H9 (cell line): Measurements from ENCODE around the gene GABRD. TPM values are rescaled to one million over a fixed set of nuclear protein-coding genes. Genes with fewer than 3 reads are reported as not detected.

Experiments
- DNase-seq: peaks from one replicate; pipeline ENCODE4 v3.0.0-alpha.2; 2017
- H2AFZ ChIP-seq: one replicate; pipeline ENCODE4 v1.6.1; 2013; ENCODE audit warnings: mild to moderate bottlenecking, low read length, control low read depth, moderate library complexity
- H2AK5ac ChIP-seq: 2 replicates; pipeline ENCODE4 v1.6.1; 2013; ENCODE audit warnings: low read length, control low read depth, mixed read lengths; ENCODE audit not compliant: insufficient read length
- H2BK120ac ChIP-seq: one replicate; pipeline ENCODE4 v1.6.1; 2013; ENCODE audit warnings: low read depth, mild to moderate bottlenecking, low read length, control low read depth, inconsistent platforms; ENCODE audit not compliant: poor library complexity, severe bottlenecking
- H2BK12ac ChIP-seq: 2 replicates; pipeline ENCODE4 v1.6.1; 2013; ENCODE audit warnings: low read length, control low read depth, mixed read lengths, low read depth; ENCODE audit not compliant: insufficient read length
- H2BK15ac ChIP-seq: 2 replicates; pipeline ENCODE4 v1.6.1; 2013; ENCODE audit warnings: low read depth, low read length, control low read depth
- H2BK20ac ChIP-seq: one replicate; pipeline ENCODE4 v1.6.1; 2013; ENCODE audit warnings: low read depth, mild to moderate bottlenecking, low read length, control low read depth, inconsistent platforms; ENCODE audit not compliant: poor library complexity, severe bottlenecking
- H2BK5ac ChIP-seq: 2 replicates; pipeline ENCODE4 v1.6.1; 2013; ENCODE audit warnings: low read length, control low read depth, mixed read lengths; ENCODE audit not compliant: insufficient read length
- H3K14ac ChIP-seq: 2 replicates; pipeline ENCODE4 v1.6.1; 2013; ENCODE audit warnings: low read length, control low read depth; ENCODE audit not compliant: insufficient read depth
- H3K18ac ChIP-seq: 2 replicates; pipeline ENCODE4 v1.6.1; 2013; ENCODE audit warnings: low read depth, mild to moderate bottlenecking, mixed read lengths, low read length, control low read depth; ENCODE audit not compliant: insufficient read length
- H3K23ac ChIP-seq: 2 replicates; pipeline ENCODE4 v1.6.1; 2013; ENCODE audit warnings: low read length, control low read depth, mixed read lengths, low read depth; ENCODE audit not compliant: insufficient read length
- H3K23me2 ChIP-seq: 2 replicates; pipeline ENCODE4 v1.6.1; 2013; ENCODE audit warnings: low read depth, mild to moderate bottlenecking, mixed read lengths, low read length, control low read depth; ENCODE audit not compliant: insufficient read length, poor library complexity, severe bottlenecking
- H3K27ac ChIP-seq: 2 replicates; pipeline ENCODE4 v1.5.1; 2013; ENCODE audit warnings: low read length, control low read depth, mixed read lengths, low read depth; ENCODE audit not compliant: insufficient read length
- H3K27me3 ChIP-seq: 2 replicates; pipeline ENCODE4 v1.6.1; 2013; ENCODE audit warnings: low read length, control low read depth, inconsistent platforms; ENCODE audit not compliant: insufficient read depth
- H3K4ac ChIP-seq: 2 replicates; pipeline ENCODE4 v1.6.1; 2013; ENCODE audit warnings: low read depth, mild to moderate bottlenecking, control low read depth, inconsistent platforms, low read length, moderate library complexity
- H3K4me1 ChIP-seq: 2 replicates; pipeline ENCODE4 v1.6.1; 2013; ENCODE audit warnings: low read length, control low read depth, inconsistent platforms; ENCODE audit not compliant: insufficient read depth
- H3K4me2 ChIP-seq: 2 replicates; pipeline ENCODE4 v1.6.1; 2013; ENCODE audit warnings: low read length, control low read depth, mixed read lengths; ENCODE audit not compliant: insufficient read length, insufficient read depth
- H3K56ac ChIP-seq: 2 replicates; pipeline ENCODE4 v1.6.1; 2013; ENCODE audit warnings: low read depth, mild to moderate bottlenecking, mixed read lengths, low read length, control low read depth; ENCODE audit not compliant: insufficient read length
- H3K79me1 ChIP-seq: 2 replicates; pipeline ENCODE4 v1.6.1; 2013; ENCODE audit warnings: low read depth, mild to moderate bottlenecking, moderate library complexity, low read length, control low read depth, inconsistent platforms; ENCODE audit not compliant: insufficient read depth, poor library complexity, severe bottlenecking
- H3K79me2 ChIP-seq: 2 replicates; pipeline ENCODE4 v1.6.1; 2013; ENCODE audit warnings: low read length, control low read depth, inconsistent platforms; ENCODE audit not compliant: insufficient read depth
- H3K9ac ChIP-seq: 2 replicates; pipeline ENCODE4 v1.6.1; 2013; ENCODE audit warnings: low read length, control low read depth, mixed read lengths; ENCODE audit not compliant: insufficient read length; ENCODE audit errors: extremely low read depth
- H3K9me3 ChIP-seq: one replicate; pipeline ENCODE4 v1.6.1; 2013; ENCODE audit warnings: low read depth, low read length, inconsistent platforms; ENCODE audit not compliant: control insufficient read depth
- H3T11ph ChIP-seq: one replicate; pipeline ENCODE4 v1.6.1; 2013; ENCODE audit warnings: mild to moderate bottlenecking, low read length, control low read depth, inconsistent platforms
- H4K20me1 ChIP-seq: one replicate; pipeline ENCODE4 v1.6.1; 2013; ENCODE audit not compliant: control insufficient read depth, insufficient read length, insufficient read depth
- H4K5ac ChIP-seq: 2 replicates; pipeline ENCODE4 v1.6.1; 2013; ENCODE audit warnings: low read depth, mild to moderate bottlenecking, mixed read lengths, low read length, control low read depth; ENCODE audit not compliant: insufficient read length
- H4K8ac ChIP-seq: replicated peaks from 2 replicates; pipeline ENCODE4 v1.6.1; 2013; ENCODE audit warnings: low read length, control low read depth, mixed read lengths, low read depth; ENCODE audit not compliant: insufficient read length
- H4K91ac ChIP-seq: 2 replicates; pipeline ENCODE4 v1.6.1; 2013; ENCODE audit warnings: low read depth, mild to moderate bottlenecking, moderate library complexity, mixed read lengths, low read length, control low read depth; ENCODE audit not compliant: insufficient read length
- H3K27ac Mint-ChIP-seq, 3 experiments: 2 replicates in 2 of 3; 3 replicates in 1 of 3; pipeline ENCODE4 v1.8.0; 2020 to 2021; ENCODE audit warnings: mixed read lengths in 3 of 3, mild to moderate bottlenecking in 1 of 3, moderate library complexity in 1 of 3
- H3K27me3 Mint-ChIP-seq: 2 replicates; pipeline ENCODE4 v1.8.0; 2021; ENCODE audit warnings: low read depth, mild to moderate bottlenecking, moderate library complexity, mixed read lengths
- H3K36me3 Mint-ChIP-seq, 3 experiments: 2 replicates in 2 of 3; 3 replicates in 1 of 3; pipeline ENCODE4 v1.8.0; 2020 to 2021; ENCODE audit warnings: low read depth in 3 of 3, mixed read lengths in 3 of 3; ENCODE audit not compliant: insufficient read depth in 1 of 3
- H3K4me1 Mint-ChIP-seq, 2 experiments: 2 replicates each; pipeline ENCODE4 v1.8.0; 2020; ENCODE audit warnings: mixed read lengths in 2 of 2
- H3K4me3 Mint-ChIP-seq, 2 experiments: 2 replicates in 1 of 2; 3 replicates in 1 of 2; pipeline ENCODE4 v1.8.0; 2020 to 2021; ENCODE audit warnings: mild to moderate bottlenecking in 2 of 2, mixed read lengths in 2 of 2, moderate library complexity in 1 of 2
- H3K9me3 Mint-ChIP-seq, 2 experiments: 2 replicates in 1 of 2; 3 replicates in 1 of 2; pipeline ENCODE4 v1.8.0; 2020; ENCODE audit warnings: mild to moderate bottlenecking in 2 of 2, mixed read lengths in 2 of 2, moderate library complexity in 1 of 2
- WGBS: extraction: QIAGEN DNeasy Blood & Tissue Kit; methylation state at CpG from one replicate; pipeline ENCODE4 v1.1.7; 2013; ENCODE audit warnings: missing lambda C conversion rate, low lambda C conversion rate, mixed read lengths; ENCODE audit not compliant: insufficient read length; ENCODE audit errors: extremely low coverage; 5-methylcytosine and 5-hydroxymethylcytosine counted together
- total RNA-seq: library from RNA; stranded (reverse); gene quantifications from 2 replicates; pipeline ENCODE4 v1.2.1, GENCODE V29; 2021
- TF ChIP-seq, protein P1 (sequence below): fragments of 200-600 bp; sonication (generic); conservative IDR thresholded peaks from 3 replicates; pipeline ENCODE4 v1.8.0; 2021; ENCODE audit warnings: antibody characterized with exemption, mild to moderate bottlenecking

Gene GABRD
- total RNA-seq, 1 experiment from 2014 or later: 0.59 TPM

DNA sequence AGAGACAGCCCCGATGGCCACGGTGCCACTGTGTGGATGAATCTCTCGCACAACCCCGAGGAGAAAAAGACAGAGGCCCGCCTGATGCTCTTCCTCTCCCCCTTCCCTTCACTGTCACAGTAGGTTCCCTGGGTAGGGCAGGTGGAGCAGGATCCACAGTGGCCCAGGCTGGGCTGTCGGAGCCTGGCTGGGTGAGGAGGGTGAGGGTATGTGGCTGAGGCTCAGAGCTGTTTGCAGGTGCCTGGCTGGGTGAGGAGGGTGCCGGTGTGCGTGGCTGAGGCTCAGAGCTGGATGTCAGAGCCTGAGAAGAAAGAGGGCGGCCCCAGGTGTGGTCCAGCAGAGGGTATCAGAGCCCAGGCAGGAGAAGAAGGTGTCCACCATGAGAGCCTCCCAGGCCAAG lies 18.3 kb upstream of the GABRD start:
- no peak overlapping the region for H3K18ac ChIP-seq
- H3K56ac ChIP-seq: no peak overlapping the region
- TF ChIP-seq, protein P1, sequence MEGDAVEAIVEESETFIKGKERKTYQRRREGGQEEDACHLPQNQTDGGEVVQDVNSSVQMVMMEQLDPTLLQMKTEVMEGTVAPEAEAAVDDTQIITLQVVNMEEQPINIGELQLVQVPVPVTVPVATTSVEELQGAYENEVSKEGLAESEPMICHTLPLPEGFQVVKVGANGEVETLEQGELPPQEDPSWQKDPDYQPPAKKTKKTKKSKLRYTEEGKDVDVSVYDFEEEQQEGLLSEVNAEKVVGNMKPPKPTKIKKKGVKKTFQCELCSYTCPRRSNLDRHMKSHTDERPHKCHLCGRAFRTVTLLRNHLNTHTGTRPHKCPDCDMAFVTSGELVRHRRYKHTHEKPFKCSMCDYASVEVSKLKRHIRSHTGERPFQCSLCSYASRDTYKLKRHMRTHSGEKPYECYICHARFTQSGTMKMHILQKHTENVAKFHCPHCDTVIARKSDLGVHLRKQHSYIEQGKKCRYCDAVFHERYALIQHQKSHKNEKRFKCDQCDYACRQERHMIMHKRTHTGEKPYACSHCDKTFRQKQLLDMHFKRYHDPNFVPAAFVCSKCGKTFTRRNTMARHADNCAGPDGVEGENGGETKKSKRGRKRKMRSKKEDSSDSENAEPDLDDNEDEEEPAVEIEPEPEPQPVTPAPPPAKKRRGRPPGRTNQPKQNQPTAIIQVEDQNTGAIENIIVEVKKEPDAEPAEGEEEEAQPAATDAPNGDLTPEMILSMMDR: no peak
- no peak overlapping the region for H3K4ac ChIP-seq
- peaks cover 17 to 18% of the 10 kb centered on the region in 2 experiments for H3K4me1 Mint-ChIP-seq
- H3K9me3 Mint-ChIP-seq: 0 out of 5 replicates have a peak, but pooled peaks cover 0 to 3% of the 10 kb centered on the region in 2 experiments
- no peak overlapping the region for H2BK5ac ChIP-seq
- no CpG with 5 or more reads among the region's 9 CpGs for WGBS
- no peak overlapping the region for H3K27ac ChIP-seq
- H3K27ac Mint-ChIP-seq: peak overlapping the region in 1 of 3 experiments; percentile 46; a peak in 2 of 7 replicates
- H3K36me3 Mint-ChIP-seq: no peaks in the 10 kb centered on the region
- H4K91ac ChIP-seq: no peak overlapping the region
- peaks cover 15% of the 10 kb centered on the region for H3K27me3 Mint-ChIP-seq
- no peaks in the 10 kb centered on the region for H3K79me1 ChIP-seq
- no peak overlapping the region for H4K8ac ChIP-seq
- no peak overlapping the region for H2BK120ac ChIP-seq
- H3K27me3 ChIP-seq: no peaks in the 10 kb centered on the region
- H3K9me3 ChIP-seq: no peaks in the 10 kb centered on the region
- H3K23me2 ChIP-seq: peaks cover 6% of the 10 kb centered on the region
- no peak overlapping the region for H3T11ph ChIP-seq
- no peaks in the 10 kb centered on the region for H4K20me1 ChIP-seq
- no peaks in the 10 kb centered on the region for H3K4me1 ChIP-seq
- no peak overlapping the region for H3K9ac ChIP-seq
- no peak overlapping the region for H4K5ac ChIP-seq
- no peak overlapping the region for H2BK12ac ChIP-seq
- no peak for DNase-seq
- H2AFZ ChIP-seq: no peak overlapping the region
- no peak overlapping the region for H2BK15ac ChIP-seq
- no peak overlapping the region for H3K4me3 Mint-ChIP-seq
- no peak overlapping the region for H2AK5ac ChIP-seq
- no peak overlapping the region for H3K14ac ChIP-seq
- no peak overlapping the region for H3K4me2 ChIP-seq
- H3K79me2 ChIP-seq: no peaks in the 10 kb centered on the region
- H3K23ac ChIP-seq: no peak overlapping the region
- H2BK20ac ChIP-seq: no peak overlapping the region
